Left renal cortex interstitium (tissue), 4 donors: Measurements from ENCODE around the gene C4orf51. TPM values are rescaled to one million over a fixed set of nuclear protein-coding genes. Genes with fewer than 3 reads are reported as not detected.

Experiments used
- polyA plus RNA-seq, 4 donors: library from polyadenylated mRNA; unstranded; fragments of 120-200 nt; gene quantifications; one replicate each; pipeline ENCODE4 v1.2.1, GENCODE V29; 2013; ENCODE audit not compliant: insufficient read length in 4 of 4

Gene C4orf51
- polyA plus RNA-seq, 4 donors, result not detected

Other genes starting within 250 kb of the C4orf51 start
- gene SMAD1, start 198.3 kb upstream of the C4orf51 start, polyA plus RNA-seq, result 10 to 100 TPM; 62.1 to 69.4 (median 63.2) TPM
- gene MMAA, start 60.8 kb upstream of the C4orf51 start, polyA plus RNA-seq, result 10 to 100 TPM; 10.5 to 14.5 (median 12.3) TPM